H1 (cell line): ENCODE measurements around the gene PPP2R2C.

ENCODE experiments used
- ATF3 ChIP-seq: IDR thresholded peaks from 2 replicates; pipeline ENCODE4 v1.6.1; 2011; ENCODE audit warnings: low read depth, mild to moderate bottlenecking, low read length; ENCODE audit not compliant: insufficient read depth
- CEBPB ChIP-seq: IDR thresholded peaks from 2 replicates; pipeline ENCODE4 v1.6.1; 2012; ENCODE audit warnings: low read depth, low read length
- CHD1 ChIP-seq: IDR thresholded peaks from 2 replicates; pipeline ENCODE4 v1.6.1; 2012; ENCODE audit warnings: low read depth, low read length, improper control_type of control experiment
- CTCF ChIP-seq, 3 experiments: IDR thresholded peaks; 1 replicate in 2 of 3; 2 replicates in 1 of 3; pipeline versions ENCODE4 v1.5.1 to v1.6.1; 2011; ENCODE audit warnings: low read length in 3 of 3, mild to moderate bottlenecking in 3 of 3, inconsistent platforms in 2 of 3, low read depth in 1 of 3, moderate library complexity in 1 of 3; ENCODE audit not compliant: insufficient read depth in 1 of 3; ENCODE audit errors: control extremely low read depth in 1 of 3
- EP300 ChIP-seq, 2 experiments: IDR thresholded peaks; 1 replicate in 1 of 2; 2 replicates in 1 of 2; pipeline ENCODE4 v1.6.1; 2011 to 2012; ENCODE audit warnings: low read depth in 2 of 2, low read length in 2 of 2, mild to moderate bottlenecking in 2 of 2, borderline replicate concordance in 1 of 2, inconsistent platforms in 1 of 2, moderate library complexity in 1 of 2
- EZH2 ChIP-seq: fragments of 200-600 bp; sonication (generic); IDR thresholded peaks from 2 replicates; pipeline ENCODE4 v1.7.1; 2012; ENCODE audit warnings: low read depth, mild to moderate bottlenecking, moderate library complexity, low read length, inconsistent platforms; ENCODE audit not compliant: severe bottlenecking
- KDM4A ChIP-seq: IDR thresholded peaks from one replicate; pipeline ENCODE4 v1.7.1; 2012; ENCODE audit warnings: low read depth, mild to moderate bottlenecking, moderate library complexity, low read length, inconsistent platforms; ENCODE audit not compliant: severe bottlenecking
- KDM5A ChIP-seq: fragments of 200-600 bp; IDR thresholded peaks from 2 replicates; pipeline ENCODE4 v1.7.1; 2012; ENCODE audit warnings: mild to moderate bottlenecking, low read length, inconsistent platforms, mixed read lengths
- MAFK ChIP-seq: IDR thresholded peaks from 2 replicates; pipeline ENCODE4 v1.6.1; 2012; ENCODE audit warnings: low read depth, mild to moderate bottlenecking, improper control_type of control experiment, low read length
- POLR2A ChIP-seq, 2 experiments: IDR thresholded peaks; 1 replicate in 1 of 2; 2 replicates in 1 of 2; pipeline ENCODE4 v1.6.1; 2011; ENCODE audit warnings: low read depth in 2 of 2, low read length in 2 of 2, mild to moderate bottlenecking in 2 of 2; ENCODE audit errors: control extremely low read depth in 1 of 2
- RFX5 ChIP-seq: IDR thresholded peaks from 2 replicates; pipeline ENCODE4 v1.6.1; 2011; ENCODE audit warnings: low read depth, low read length, improper control_type of control experiment, borderline replicate concordance
- SP1 ChIP-seq: IDR thresholded peaks from 2 replicates; pipeline ENCODE4 v1.6.1; 2011; ENCODE audit warnings: low read depth, low read length
- TF ChIP-seq, protein P1 (sequence below): fragments of 300-600 bp; sonication (generic); IDR thresholded peaks from 2 replicates; pipeline ENCODE4 v1.7.1; 2012; ENCODE audit warnings: low read length, moderate library complexity, mild to moderate bottlenecking, inconsistent platforms; ENCODE audit not compliant: insufficient replicate concordance

GRCh38 chr4:6454112-6454910 lies 18.1 kb downstream of the PPP2R2C start:
- TF ChIP-seq MAFK, result no peak
- TF ChIP-seq CTCF (IDR thresholded peaks at IDR 0.05; ENCODE audit: control extremely low read depth in 1 of 3, insufficient read depth in 1 of 3, low read depth in 1 of 3, low read length in 3 of 3), result no peak
- no peak for TF ChIP-seq SP1
- no peak for TF ChIP-seq ATF3
- TF ChIP-seq RFX5, result no peak
- TF ChIP-seq EP300 (IDR thresholded peaks at IDR 0.05; ENCODE audit: borderline replicate concordance in 1 of 2, low read depth in 2 of 2, low read length in 2 of 2), result no peak
- TF ChIP-seq CHD1, result no peak
- TF ChIP-seq POLR2A (IDR thresholded peaks at IDR 0.05; ENCODE audit: control extremely low read depth in 1 of 2, low read depth in 2 of 2, low read length in 2 of 2), result no peak
- TF ChIP-seq KDM5A, result no peak
- TF ChIP-seq, protein P1, sequence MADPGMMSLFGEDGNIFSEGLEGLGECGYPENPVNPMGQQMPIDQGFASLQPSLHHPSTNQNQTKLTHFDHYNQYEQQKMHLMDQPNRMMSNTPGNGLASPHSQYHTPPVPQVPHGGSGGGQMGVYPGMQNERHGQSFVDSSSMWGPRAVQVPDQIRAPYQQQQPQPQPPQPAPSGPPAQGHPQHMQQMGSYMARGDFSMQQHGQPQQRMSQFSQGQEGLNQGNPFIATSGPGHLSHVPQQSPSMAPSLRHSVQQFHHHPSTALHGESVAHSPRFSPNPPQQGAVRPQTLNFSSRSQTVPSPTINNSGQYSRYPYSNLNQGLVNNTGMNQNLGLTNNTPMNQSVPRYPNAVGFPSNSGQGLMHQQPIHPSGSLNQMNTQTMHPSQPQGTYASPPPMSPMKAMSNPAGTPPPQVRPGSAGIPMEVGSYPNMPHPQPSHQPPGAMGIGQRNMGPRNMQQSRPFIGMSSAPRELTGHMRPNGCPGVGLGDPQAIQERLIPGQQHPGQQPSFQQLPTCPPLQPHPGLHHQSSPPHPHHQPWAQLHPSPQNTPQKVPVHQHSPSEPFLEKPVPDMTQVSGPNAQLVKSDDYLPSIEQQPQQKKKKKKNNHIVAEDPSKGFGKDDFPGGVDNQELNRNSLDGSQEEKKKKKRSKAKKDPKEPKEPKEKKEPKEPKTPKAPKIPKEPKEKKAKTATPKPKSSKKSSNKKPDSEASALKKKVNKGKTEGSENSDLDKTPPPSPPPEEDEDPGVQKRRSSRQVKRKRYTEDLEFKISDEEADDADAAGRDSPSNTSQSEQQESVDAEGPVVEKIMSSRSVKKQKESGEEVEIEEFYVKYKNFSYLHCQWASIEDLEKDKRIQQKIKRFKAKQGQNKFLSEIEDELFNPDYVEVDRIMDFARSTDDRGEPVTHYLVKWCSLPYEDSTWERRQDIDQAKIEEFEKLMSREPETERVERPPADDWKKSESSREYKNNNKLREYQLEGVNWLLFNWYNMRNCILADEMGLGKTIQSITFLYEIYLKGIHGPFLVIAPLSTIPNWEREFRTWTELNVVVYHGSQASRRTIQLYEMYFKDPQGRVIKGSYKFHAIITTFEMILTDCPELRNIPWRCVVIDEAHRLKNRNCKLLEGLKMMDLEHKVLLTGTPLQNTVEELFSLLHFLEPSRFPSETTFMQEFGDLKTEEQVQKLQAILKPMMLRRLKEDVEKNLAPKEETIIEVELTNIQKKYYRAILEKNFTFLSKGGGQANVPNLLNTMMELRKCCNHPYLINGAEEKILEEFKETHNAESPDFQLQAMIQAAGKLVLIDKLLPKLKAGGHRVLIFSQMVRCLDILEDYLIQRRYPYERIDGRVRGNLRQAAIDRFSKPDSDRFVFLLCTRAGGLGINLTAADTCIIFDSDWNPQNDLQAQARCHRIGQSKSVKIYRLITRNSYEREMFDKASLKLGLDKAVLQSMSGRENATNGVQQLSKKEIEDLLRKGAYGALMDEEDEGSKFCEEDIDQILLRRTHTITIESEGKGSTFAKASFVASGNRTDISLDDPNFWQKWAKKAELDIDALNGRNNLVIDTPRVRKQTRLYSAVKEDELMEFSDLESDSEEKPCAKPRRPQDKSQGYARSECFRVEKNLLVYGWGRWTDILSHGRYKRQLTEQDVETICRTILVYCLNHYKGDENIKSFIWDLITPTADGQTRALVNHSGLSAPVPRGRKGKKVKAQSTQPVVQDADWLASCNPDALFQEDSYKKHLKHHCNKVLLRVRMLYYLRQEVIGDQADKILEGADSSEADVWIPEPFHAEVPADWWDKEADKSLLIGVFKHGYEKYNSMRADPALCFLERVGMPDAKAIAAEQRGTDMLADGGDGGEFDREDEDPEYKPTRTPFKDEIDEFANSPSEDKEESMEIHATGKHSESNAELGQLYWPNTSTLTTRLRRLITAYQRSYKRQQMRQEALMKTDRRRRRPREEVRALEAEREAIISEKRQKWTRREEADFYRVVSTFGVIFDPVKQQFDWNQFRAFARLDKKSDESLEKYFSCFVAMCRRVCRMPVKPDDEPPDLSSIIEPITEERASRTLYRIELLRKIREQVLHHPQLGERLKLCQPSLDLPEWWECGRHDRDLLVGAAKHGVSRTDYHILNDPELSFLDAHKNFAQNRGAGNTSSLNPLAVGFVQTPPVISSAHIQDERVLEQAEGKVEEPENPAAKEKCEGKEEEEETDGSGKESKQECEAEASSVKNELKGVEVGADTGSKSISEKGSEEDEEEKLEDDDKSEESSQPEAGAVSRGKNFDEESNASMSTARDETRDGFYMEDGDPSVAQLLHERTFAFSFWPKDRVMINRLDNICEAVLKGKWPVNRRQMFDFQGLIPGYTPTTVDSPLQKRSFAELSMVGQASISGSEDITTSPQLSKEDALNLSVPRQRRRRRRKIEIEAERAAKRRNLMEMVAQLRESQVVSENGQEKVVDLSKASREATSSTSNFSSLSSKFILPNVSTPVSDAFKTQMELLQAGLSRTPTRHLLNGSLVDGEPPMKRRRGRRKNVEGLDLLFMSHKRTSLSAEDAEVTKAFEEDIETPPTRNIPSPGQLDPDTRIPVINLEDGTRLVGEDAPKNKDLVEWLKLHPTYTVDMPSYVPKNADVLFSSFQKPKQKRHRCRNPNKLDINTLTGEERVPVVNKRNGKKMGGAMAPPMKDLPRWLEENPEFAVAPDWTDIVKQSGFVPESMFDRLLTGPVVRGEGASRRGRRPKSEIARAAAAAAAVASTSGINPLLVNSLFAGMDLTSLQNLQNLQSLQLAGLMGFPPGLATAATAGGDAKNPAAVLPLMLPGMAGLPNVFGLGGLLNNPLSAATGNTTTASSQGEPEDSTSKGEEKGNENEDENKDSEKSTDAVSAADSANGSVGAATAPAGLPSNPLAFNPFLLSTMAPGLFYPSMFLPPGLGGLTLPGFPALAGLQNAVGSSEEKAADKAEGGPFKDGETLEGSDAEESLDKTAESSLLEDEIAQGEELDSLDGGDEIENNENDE, result no peak
- TF ChIP-seq EZH2, result no peak
- no peak for TF ChIP-seq CEBPB
- no peak for TF ChIP-seq KDM4A
